Measurements from ENCODE around the gene TTC3.
"Not testable (repeated sequence)": the region's sequence is repeated elsewhere in the genome, so short reads cannot be mapped to it uniquely, and the experiment has no call there.

The TTC3 gene

DNA sequence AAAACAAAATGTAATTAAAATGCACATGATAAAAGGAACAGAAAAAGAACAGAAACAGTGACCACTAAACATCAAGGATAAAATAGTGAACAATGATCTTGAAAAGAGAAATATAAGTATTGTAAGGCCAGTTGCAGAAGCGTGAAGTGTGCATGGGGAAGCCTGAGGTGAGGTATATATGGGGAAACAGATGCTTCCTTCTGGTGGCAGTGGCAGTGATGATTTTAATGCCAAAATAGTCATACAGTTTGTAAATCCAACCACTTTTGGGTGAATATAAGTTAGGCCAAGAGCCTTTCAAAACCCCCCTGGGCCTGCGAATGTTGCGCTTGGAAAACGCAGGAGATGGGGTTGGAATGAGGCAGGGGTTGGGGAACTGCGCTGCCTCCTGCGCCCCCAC, 27.3 kb downstream of the TTC3 start:
- no peak for DNase-seq (ENCODE audit: low spot score)

DNA sequence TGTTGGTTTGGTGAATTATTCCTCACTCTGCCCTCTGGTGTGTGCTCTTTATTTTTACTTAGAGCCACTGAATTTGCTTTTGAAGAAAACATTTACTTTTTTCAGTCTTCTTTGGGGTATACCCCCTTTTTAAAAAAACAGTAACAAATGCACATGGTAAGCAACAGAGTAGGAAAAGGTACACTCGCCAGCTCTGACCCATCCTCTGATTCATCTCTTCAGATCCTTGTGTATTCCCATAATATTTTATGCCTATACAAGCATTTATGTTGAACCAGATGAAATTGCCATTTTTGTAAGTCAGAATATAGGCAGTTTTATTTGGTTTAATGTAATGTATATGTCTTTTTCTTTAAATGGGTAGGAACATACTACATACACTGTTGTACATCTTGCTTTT, 28.3 kb downstream of the TTC3 start:
- DNase-seq (ENCODE audit: low spot score): no peak

- not testable (repeated sequence) for DNase-seq (ENCODE audit: low spot score)
These were observed 29.7 kb downstream of the TTC3 start for GRCh38 chr21:37102746-37103145.

GRCh38 chr21:37106998-37107397, 33.9 kb downstream of the TTC3 start:
- no peak for DNase-seq (ENCODE audit: low spot score)

DNA sequence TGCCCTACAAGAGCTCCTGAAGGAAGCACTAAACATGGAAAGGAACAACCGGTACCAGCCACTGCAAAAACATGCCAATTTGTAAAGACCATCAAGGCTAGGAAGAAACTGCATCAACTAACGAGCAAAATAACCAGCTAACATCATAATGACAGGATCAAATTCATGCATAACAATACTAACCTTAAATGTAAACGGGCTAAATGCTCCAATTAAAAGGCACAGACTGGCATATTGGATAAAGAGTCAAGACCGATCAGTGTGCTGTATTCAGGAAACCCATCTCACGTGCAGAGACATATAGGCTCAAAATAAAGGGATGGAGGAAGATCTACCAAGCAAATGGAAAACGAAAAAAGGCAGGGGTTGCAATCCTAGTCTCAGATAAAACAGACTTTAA, 38.0 kb downstream of the TTC3 start:
- DNase-seq (ENCODE audit: low spot score): not testable (repeated sequence)

DNA sequence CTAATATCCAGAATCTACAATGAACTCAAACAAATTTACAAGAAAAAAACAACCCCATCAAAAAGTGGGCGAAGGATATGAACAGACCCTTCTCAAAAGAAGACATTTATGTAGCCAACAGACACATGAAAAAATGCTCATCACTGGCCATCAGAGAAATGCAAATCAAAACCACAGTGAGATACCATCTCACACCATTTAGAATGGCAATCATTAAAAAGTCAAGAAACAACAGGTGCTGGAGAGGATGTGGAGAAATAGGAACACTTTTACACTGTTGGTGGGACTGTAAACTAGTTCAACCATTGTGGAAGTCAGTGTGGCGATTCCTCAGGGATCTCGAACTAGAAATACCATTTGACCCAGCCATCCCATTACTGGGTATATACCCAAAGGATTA, 41.2 kb downstream of the TTC3 start:
- DNase-seq (ENCODE audit: low spot score): not testable (repeated sequence)

- DNase-seq (ENCODE audit: low spot score): not testable (repeated sequence)
These were observed 43.4 kb downstream of the TTC3 start for GRCh38 chr21:37116459-37116858.

GRCh38 chr21:37117204-37117603, 44.1 kb downstream of the TTC3 start:
- DNase-seq (ENCODE audit: low spot score): no peak

DNA sequence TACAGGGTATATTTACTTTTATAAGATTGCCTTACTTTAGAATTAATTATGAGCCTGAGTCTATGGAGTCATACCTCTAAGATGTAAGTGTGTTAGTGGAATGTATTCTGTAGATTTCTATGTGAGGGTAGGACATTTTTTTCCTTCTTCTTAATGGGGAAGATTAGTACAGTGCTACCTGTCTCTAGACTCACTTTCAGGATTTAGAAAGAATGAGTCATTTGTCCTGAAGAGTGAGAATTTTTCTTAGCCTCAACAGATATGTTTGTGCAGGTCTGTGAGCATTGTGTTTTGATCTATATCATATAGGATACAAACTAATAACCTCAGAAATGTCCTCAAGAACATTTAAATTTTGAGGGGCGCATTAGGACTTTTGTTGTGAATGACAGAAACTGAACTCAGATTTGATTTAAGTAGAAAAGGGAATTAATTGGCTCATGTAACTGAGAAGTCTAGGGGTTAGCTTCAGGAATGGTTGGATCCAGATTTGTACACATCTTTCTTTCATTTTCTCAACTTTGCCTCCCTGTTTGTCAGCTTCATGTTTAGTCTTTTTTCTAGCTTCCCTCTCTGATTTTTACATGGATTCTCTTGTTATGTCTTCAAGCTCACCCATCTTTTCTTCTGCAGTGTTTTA, 45.3 kb downstream of the TTC3 start:
- no peak for DNase-seq (ENCODE audit: low spot score)

- DNase-seq (ENCODE audit: low spot score): no peak
These were observed 46.6 kb downstream of the TTC3 start for GRCh38 chr21:37119421-37120218.

- DNase-seq (ENCODE audit: low spot score): no peak
These were observed 55.0 kb downstream of the TTC3 start for GRCh38 chr21:37128076-37128475.

DNA sequence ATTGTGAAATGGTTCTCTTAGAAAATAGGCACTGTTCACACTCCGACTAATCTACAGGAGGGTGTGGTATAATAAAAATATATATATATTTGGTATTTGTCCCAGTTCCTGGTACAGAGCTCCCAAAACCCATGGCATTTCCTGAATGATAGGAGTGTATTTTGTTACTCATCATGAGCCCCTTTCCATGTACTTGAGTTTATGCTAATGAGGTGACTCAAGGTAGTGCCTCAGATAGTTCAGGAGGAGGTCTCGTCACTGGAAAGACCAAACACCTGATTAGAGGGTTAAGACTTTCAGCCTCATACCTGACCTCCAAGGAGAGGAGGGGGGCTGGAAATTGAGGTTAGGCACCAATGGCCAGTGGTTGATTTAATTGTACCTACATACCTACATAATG, 57.9 kb downstream of the TTC3 start:
- DNase-seq (ENCODE audit: low spot score): no peak

DNA sequence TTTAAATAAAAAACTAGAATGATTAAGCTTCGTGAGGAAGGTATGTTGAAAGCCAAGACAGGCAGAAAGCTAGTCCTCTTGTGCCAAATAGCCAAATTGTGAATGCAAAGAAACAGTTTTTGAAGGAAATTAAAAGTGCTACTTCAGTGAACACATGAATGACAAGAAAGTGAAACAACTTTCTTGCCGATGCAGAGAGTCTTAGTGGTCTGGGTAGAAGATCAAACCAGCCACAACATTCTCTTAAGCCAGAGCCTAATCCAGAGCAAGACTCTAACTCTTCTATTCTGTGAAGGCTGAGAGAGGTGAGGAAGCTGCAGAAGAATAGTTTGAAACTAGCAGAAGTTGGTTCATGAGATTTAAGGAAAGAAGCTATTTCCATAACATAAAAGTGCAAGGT, 63.2 kb downstream of the TTC3 start:
- DNase-seq (ENCODE audit: low spot score): no peak

DNA sequence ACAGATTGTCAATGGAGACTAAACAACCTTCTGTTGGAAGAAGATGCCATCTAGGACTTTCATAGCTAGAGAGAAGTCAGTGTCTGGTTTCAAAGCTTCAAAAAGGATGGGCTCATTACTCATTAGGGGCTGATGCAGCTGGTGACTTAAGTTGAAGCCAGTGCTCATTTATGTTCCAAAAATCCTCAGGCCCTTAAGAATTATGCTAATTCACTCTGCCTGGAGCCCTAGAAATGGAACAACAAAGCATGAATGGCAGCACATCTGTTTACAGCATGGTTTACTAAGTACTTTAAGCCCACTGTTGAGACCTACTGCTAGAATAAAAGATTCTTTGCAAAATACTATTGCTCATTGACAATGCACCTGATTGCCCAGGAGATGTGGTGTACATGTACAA, 63.7 kb downstream of the TTC3 start:
- no peak for DNase-seq (ENCODE audit: low spot score)

- DNase-seq (ENCODE audit: low spot score): no peak
These were observed 66.1 kb downstream of the TTC3 start for GRCh38 chr21:37139154-37139553.

GRCh38 chr21:37139902-37140301, 66.8 kb downstream of the TTC3 start:
- DNase-seq (ENCODE audit: low spot score): no peak

DNA sequence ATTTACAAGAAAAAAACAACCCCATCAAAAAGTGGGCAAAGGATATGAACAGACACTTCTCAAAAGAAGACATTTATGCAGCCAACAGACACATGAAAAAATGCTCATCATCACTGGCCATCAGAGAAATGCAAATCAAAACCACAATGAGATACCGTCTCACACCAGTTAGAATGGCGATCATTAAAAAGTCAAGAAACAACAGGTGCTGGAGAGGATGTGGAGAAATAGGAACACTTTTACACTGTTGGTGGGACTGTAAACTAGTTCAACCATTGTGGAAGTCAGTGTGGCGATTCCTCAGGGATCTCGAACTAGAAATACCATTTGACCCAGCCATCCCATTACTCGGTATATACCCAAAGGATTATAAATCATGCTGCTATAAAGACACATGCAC, 70.3 kb downstream of the TTC3 start:
- DNase-seq (ENCODE audit: low spot score): not testable (repeated sequence)

- DNase-seq (ENCODE audit: low spot score): no peak
These were observed 72.6 kb downstream of the TTC3 start for GRCh38 chr21:37145635-37146111.

DNA sequence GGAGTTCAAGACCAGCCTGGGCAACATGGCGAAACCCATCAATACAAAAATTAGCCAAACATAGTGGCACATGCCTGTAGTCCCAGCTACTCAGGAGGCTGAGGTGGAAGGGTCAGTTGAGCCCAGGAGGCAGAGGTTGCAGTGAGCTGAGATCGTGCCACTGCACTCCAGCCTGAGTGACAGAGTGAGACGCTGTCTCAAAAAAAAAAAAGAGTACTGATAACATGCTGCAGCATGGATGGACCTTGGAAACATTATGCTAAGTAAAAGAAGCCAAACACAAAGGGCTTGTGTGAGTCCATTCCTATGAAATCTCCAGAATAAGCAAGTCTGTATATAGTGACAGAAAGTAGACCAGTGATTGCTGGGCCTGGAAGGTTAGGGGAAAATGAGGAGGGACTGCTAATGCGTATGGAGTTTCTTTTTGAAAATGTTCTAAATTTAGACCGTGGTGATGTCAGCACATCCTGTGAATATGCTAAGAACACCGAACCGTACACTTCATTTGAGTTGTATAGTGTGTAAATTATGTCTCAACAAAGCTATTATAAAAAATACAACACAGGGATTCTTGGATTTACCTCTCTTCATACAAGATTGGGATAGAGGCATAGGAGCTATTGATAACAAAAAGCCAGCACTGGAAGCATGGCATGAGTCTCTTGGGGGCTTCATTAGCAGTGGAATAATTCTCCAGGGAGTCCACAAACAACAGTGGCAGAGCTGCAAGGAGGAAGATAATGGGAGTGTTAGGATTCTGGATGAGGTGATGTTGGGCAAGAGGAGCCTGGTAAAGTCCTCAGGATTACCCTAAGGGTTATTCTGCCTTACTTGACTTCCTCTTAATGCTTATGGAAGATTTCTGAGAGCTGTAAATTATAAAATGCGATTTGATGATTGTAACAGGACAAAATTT, 73.5 kb downstream of the TTC3 start:
- no peak for DNase-seq (ENCODE audit: low spot score)

DNA sequence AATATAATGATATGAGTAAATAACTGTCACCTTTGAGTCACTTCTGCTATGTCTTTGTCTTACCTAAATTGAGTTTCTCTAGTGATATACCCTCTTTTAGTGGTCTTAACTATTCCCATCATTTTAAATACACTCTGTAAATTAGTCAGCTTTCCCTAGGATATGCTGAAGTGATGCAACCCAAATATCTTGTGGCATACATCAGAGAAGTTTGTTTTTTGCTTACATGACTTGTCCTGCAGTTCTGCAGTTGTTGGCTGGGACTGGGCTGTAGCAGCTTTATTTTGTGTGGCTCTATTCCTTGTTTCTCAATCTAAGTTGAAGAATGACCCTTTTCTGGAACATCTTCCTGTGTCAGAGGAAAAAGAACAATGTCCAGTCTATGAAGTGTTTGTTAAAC, 76.4 kb downstream of the TTC3 start:
- no peak for DNase-seq (ENCODE audit: low spot score)

DNA sequence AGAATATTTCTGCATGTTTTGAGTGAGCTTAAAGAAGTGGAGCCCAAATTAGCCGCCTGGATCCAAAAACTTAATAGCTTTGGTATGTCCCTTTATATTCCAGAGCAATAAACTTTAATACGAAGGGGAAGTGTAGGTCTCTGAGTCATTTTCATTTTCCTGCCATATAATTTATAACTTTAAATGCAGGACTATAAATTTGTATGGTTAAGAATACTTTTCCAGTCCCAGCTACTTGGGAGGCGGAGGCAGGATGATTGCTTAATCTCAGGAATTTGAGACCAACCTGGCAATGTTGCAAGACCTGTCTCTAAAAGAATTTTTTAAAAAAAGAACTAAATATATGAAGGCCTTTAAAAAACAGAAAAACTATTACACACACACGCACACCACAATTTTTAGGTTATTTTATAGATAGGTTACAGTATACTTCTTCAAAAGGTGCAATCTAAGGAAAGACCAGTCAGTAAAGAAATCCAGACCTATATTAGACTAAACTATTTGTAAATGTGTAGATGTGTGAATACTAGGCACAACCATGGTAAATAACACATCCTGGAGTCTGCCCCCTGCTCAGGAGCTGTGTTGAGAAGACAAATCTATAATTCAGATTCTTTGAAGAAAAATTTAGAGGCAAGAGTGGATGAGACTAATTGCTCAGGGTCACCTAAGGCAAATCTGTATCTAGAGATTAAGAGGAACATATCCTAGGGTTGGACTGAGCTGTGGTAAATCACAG, 80.3 kb downstream of the TTC3 start:
- DNase-seq (ENCODE audit: low spot score): no peak

GRCh38 chr21:37153935-37154350, 80.9 kb downstream of the TTC3 start:
- no peak for DNase-seq (ENCODE audit: low spot score)

Measured in HuH-7.5 (cell line).